Activated T-helper 1 cell treated with Interleukin-2 at 50 U/mL for 16 hours (primary cell): Measurements from ENCODE around the gene FBXW5.

Experiments used
- DNase-seq: peaks from one replicate; pipeline ENCODE4 v3.0.0-alpha.2; 2020; ENCODE audit warnings: low read depth

Gene FBXW5

DNA sequence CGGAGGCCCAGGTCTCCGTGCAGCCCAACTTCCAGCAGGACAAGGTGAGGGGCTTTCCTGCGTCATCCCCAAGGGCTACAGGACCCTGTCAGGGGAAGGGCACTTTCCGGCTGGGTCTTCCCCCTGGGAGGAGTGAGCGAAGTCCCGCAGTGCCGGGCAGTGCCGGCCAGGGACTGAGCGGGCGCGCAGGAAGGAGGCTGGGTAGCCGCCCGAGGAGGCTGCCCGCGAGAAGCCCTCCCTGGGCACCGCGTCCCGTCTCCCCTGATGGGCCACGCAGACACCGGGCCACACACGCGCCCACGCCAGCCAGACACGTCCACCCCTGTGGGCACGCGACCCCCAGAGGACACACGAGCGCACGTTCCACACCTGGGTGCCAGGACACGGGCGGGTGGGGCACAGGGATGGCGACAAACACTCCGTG is 33.1 kb upstream of the FBXW5 start:
- no peak for DNase-seq

DNA sequence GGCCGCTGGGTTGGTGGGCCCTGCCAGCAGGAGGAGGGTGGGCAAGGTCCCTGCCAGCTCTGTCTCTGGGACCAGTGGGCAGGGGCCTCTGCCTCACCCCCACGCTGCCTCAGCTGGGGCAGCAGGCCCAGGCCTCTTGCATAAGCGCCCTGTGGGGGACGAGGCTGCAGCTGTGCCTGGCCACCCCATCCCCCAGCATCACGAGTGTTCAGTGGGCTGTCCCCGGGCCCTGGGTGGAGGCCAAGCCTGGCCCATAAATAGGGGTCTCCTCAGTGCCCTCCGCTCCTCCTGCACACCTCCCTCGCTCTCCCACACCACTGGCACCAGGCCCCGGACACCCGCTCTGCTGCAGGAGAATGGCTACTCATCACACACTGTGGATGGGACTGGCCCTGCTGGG is 32.7 kb upstream of the FBXW5 start, which contains the start of gene PTGDS:
PTGDS (plus strand) TSS at position 282 of the 400 bp plus-strand sequence; CDS start at position 357, 75 bp downstream.
- no peak for DNase-seq

DNA sequence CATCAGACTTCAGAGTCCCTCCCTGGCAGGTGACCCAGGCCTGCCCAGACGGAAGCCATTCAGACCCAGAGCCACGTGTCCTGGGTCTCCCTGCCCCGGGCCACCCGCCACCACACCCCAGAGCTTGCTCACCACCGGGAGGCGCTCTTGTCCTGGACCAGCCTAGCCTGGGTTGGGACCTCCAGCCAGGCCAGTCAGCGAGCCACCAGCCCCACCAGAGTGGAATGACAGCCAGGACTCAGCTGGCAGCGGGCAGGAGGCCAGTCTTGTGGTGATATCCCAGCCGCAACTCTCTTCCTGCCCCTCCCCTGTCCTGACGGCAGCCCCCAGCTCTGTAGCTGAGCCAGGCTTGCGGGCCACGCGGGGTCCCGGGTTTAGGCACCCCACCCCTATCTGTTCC is 31.1 kb upstream of the FBXW5 start:
- DNase-seq = no peak

DNA sequence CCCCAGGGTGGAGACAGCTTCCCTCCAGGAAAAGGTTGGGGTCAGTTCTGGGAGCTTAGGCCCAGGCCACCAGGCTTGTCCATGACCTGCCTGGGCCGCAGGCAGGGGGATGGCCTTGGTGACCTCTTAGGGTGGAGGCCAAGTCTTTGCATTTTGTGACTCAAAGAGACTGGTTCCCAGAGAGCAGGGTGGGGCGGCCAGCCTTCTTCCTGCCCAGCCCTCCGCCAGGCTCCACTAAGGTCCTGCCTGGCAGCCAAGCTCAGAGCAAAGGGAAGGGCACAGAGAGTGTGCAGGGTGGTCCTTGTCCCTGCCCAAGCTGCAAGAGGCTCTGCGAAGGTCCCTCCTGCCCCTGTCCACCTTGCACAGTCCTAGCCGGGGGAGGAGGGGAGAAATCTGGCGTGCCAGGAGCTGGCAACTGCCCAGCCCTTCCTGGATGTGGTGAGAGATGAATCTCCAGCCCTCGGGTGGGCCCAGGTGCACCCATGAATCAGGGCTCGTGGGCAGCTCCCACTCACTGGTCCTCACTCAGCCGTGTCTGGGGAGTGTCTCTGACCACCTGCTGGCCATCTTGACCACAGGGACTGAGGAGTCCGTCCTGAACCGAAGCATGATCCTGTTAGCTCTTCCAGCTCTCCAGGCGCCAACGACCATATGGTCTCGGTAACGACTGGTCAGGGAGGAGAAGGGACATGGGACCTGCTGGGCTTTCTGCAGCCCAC is 30.4 kb upstream of the FBXW5 start:
- DNase-seq = no peak

DNA sequence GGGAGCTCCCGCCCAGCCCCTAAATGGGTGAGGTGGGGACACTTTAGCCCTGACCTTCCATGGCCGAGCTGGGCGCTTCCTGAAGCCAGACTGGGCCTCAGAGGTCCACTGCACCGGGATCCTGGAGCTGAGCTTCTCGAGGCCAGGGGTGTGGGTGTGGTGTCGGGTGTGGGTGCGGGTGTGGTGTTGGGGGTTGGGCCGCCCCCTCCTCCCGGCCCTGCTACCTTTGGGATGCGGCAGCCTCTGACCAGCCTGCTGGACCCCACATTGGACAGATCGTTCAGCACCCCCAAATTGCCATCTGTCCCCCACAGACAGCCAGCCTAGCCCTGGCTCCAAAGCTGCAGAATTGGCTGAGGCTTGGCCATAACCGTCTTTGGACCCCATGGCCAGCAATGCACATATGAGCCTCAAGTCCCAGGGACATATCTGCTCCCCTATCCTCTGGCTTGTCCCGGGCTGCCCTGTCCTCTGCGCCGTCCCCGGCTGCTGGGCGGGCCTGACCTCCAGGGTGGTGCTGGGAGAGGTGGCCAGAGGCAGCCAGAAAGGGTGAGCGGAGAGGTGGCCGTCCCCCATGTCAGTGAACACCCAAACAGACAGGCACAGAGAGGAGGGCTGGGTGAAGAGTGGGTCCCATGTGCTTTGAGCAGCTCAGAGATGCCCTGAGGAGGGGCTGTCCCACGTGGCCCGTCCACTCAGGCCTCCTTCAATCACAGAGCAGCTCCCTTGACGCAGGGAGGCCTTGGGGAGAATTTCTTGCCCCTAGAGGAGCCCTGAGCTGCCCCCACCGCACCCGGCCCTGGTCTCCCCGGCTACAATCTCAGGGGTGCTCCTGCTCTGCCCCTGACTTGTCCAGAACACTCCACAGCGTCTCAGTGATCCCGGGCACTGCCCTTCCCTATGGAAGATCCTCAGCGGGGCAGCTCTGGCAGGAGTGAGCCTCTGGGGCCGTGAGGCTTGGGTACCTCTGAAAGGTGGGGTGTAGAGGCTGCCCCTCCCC is 29.4 kb upstream of the FBXW5 start:
- no peak for DNase-seq

DNA sequence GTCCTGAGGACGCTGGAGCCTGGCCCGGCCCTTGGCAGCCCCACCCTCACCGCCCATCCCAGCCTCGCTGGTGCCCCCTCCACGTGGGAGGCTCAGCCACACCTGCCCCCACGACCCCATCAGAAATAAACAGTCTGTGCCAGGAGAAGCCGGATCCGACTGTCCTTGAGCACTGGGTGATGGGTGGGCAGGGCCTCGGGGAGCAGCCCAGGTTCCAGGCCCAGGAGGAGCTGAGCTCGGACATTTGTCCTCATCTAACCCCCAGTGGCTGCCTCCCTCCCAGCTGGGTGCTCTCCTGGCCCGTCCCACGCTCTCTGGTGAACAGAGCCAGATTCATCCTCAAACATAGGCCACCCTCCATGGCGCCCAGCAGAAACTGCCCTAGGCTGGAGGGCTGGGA is 28.2 kb upstream of the FBXW5 start:
- no peak for DNase-seq

DNA sequence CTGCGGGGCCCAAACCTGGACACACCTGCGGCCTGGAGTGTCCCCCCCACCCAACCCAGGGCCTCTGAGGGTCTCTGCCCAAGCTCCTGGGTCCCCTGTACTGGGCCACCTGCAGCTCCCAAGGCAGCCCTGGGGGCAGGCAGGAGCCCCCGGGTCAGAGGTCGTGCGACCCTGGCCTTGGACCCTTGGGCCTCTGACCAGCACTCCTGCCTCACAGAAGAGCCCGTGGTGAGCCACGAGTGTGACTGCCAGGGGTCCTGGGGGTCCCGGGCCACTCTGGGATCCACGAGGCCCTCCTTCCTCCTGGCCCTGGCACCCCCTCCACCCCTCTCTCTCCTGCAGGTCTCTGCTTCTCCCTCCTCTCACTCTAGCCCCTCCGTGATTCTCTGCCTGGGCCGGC is 27.8 kb upstream of the FBXW5 start:
- no peak for DNase-seq

DNA sequence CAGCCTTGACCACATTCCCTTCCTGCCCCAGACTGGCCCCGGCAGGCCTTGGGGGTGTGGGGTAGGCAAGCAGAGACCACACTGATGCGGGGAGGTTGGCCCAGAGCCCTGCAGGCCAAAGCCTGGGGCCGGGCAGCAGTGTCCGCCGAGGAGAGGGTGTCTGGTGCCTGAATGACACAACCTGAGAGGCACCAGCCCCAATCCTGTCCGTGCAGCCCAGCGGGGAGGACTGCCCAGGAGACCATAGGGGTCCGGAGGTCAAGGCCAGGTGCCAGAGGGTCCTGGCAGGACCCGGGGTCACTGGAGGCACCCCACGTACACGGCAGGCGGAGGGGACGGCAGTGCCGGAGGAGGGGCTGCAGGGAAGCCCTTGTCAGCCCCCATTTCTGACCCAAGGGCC is 27.2 kb upstream of the FBXW5 start:
- DNase-seq = no peak

DNA sequence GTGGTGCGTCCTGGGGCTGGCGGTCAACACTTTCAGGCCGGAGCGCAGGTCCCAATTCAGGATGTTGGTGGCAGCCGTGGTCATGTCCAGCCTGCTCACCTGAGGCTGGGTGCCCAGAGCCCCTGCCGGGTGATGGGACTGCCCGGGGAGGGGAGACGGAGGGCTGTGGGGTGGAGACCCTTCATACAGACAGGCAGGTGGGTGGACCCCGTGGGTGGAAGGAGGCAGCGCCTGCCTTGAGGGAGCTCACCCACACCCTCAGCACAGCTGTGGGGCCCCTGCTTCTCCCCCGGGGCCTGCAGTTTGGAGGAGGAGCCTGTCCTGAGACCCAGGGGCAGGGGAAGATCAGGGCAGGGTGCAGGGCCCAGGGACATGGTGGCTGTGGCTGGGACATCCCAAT is 25.8 kb upstream of the FBXW5 start:
- no peak for DNase-seq

DNA sequence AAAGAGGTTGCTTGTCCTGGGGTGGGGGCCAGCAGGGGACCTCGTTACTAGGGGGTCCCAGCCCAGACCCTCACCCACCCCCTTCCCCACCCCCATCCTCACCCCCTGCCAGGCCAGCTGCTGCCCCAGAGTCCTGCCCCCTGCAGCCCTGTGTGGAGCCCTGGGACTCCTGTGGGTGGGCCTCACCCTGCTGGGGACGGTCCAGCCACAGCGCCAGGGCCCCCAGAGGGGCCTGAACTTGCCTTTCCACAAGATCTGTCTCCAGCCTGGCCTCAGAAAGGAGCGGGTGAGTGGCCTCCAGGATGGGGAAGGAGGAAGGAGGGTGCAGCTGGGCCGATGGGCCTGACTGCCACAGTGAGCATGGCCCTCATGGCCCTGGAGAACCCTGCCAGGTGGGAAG is 25.2 kb upstream of the FBXW5 start:
- DNase-seq = no peak

DNA sequence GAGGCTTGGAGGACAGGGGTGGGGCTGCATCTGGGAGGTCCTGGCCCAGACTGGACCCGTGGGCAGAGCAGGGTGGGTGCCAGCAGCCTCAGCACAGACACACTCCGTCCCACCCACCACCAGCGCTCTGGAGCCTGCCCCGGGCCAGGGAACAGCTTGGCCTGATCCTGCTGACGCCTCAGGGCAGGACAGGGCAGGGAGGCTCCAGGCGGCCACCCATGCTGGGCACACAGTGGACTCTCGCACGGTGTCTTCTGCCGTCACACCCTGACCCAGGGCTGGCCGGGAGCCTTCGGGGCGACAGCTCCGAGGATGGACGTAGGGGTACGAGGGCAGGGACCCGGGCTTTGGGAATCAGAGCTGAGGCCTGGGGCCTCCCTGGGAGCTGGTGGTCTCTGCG is 24.6 kb upstream of the FBXW5 start:
- no peak for DNase-seq

DNA sequence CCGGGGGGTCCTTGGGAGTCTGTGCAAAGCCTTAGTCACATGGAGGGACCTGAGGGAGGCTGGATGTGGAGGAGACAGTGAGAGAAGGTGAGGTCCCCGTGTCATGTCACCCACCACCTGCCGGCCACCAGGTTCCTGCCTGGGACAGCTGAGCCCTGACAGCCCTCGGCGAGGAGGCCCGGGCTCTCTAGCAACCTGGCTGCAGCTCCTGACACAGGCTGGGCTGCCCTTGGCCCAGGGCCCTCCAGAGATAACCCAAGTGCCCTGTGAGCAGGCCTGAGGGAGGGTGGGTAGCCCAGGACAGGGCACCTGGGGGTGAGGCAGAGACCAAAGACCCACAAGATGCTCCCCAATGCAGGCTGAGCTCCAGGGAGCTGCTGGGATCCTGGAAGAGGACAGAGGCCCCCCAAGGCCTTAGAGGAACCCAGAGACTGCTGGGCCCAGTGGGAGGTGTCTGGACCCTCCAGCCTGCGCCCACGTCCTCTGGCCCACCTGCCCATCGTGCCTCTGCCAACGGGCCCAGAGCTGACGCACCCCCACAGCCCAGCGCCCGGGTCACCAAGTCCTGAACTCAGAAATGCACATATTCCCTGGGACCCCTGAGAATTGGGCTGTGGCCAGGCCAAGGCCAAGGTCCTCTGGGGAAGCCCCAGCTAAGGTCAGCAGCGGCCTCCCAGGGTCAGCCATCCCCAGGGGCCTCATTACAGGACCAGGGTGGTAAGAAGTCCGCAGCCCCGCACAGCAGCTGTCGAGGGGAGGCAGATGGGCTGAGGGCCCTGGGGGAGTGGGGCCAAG is 24.0 kb upstream of the FBXW5 start:
- no peak for DNase-seq

DNA sequence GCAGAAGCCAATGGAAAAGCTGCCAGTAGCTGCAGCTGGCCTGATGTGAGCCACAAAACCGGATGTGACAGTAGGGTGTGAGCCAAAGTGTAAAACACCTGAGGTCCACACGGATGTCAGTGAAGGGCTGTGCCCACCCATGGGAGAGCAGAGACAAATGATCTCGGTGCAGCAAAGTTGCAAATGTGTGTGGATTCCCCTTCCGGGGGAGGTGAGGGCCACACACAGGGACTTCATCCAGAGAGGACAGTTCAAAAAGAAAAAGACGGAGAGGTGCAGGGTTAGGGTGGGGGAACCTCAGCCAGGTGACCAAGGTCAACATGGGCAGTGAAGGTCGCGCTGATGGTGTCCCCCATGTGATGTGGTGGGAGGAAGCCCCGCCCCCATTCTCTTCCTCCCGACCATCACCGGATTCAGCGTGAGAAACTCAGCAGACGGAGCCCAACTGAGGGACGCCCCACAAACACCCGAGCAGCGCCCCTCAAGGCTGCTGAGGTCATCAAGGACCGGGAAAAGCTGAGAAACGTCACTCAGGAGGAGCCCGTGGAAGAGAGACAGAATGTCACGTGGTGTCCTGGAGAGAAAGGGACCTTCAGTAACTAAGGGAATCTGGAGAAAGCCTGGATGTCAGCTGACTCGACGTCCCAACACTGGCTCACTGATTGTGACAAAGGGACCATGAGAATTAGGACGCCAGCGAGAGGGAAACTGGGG is 21.4 kb upstream of the FBXW5 start:
- DNase-seq = no peak

DNA sequence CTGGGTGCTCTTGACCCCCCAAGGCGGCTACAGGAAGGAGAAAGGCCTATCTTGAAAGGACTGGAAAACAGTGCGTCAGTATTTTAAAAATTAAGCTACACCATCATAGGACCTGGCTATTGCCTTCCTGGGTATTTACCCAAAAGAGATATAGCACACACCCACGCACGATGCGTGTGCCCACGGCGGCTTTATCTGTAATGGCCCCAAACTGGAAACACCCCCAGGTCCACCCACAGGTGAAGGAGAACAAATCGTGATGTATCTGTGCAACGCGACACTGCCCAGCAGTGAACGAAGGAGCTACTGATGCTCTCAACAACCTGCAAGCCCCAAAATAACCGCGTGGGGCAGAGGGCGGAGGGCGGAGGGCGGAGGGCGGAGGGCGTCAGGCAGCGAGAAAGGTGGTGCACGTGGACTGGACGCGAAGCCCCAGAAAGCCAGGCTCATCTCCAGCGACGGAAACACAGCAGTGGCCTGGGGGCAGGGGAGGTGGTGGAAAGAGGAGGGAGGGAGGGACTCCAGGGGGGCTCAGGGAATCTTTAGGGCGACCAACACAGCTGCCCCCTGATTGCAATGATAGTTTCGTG is 20.4 kb upstream of the FBXW5 start:
- no peak for DNase-seq

DNA sequence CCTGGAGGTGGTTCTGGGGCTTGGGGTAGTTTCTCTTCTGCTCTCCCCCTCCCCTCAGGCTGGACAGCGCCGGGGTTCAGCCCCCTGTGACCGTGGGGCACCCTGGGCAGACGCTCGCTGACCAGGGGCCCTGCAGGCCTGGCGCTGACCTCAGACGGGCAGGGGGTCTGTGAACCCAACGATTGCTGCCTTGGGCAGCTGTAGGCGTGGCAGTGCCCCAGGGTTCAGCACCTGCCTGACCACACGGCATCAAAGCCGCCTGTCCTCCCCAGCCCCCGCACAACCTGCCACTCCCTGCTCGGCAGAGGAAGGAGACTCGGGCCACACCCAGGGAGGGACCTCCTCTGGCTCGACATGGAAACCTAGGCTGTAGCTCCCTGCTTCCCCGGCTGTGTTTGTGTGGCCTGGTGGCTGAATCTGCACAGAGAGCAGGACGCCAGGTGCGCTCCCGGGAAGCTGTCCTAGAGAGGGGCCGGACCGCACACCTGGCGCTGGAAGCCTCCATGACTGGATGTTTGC is 19.7 kb upstream of the FBXW5 start:
- no peak for DNase-seq

DNA sequence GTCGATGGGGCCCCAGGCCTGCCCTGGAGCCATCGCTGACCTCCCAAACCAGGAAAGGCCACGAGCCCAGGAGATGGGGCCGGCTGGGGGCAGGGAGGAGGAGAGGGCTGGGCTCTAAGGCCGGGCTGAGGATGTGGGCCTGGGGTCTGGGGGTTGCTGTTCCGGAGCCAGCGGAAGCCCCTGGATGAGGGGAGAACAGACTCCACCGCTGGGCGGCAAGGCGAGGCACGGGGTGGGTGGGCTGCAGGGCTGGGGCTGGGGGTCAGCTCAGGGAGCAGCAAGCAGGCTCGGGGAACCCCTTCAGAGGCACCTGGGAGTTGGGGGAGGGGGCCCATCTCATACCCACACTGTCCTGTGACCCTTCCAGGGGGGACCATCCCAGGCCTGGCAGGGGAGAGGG is 19.2 kb upstream of the FBXW5 start:
- no peak for DNase-seq

DNA sequence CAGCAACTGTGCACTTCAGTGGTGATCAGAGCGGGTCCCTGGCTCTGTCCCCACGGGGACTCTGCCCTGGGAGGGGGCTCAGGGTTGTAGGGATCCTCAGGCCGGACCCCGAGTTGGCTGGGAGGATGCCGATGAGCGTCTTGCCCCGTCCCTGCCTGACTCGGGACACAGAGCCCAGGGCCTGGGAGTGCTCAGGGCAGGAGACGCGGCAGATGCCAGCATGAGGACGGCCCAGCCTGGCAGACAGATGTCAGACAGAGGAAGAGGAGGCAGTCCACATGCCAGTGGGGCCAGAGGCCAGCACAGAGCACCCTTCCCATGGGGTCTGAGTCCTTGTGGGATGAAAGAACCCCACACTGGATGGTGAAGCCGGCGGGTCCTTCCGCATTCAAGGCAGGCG is 18.8 kb upstream of the FBXW5 start:
- no peak for DNase-seq

DNA sequence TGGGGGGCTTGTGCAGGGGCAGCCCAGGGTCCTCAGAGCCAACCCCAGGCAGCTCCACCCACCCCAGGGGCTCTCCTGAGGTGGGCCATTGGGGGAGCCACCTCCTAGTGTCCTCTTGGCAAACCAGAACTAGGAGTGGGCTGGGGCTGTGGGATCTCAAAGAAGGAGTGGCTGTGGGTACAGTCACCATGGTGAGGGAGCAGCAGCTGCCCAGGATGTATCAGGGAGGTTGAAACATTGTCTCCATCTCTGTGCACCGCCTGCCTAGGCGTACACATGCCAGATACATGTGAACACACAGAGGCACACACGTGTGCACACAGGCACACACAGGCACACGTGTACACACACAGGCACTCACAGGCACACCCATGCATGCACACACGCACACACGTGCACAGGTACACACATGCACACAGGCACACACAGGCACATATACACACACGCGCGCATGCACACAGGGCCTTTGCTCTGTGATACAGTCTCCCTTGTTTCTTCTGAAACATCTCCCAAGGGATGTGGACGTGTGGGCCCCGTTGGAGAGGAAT is 18.2 kb upstream of the FBXW5 start:
- DNase-seq = no peak

DNA sequence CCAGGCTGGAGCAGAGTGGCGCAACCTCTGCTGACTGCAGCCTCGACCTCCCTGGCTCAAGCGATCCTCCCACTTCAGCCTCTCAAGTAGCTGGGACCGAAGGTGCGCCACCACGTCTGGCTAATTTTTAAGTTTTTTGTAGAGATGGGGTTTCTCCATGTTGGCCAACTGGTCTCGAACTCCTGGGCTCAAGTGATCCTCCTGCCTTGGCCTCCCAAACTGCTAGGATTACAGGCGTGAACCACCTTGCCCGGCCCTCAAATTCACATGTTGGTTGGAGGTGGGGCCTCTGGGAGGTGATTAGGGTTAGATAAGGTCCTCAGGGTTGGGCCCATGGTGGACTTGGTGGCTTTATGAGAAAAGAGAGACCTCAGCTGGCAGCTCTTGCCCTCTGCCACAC is 17.6 kb upstream of the FBXW5 start:
- DNase-seq = no peak

DNA sequence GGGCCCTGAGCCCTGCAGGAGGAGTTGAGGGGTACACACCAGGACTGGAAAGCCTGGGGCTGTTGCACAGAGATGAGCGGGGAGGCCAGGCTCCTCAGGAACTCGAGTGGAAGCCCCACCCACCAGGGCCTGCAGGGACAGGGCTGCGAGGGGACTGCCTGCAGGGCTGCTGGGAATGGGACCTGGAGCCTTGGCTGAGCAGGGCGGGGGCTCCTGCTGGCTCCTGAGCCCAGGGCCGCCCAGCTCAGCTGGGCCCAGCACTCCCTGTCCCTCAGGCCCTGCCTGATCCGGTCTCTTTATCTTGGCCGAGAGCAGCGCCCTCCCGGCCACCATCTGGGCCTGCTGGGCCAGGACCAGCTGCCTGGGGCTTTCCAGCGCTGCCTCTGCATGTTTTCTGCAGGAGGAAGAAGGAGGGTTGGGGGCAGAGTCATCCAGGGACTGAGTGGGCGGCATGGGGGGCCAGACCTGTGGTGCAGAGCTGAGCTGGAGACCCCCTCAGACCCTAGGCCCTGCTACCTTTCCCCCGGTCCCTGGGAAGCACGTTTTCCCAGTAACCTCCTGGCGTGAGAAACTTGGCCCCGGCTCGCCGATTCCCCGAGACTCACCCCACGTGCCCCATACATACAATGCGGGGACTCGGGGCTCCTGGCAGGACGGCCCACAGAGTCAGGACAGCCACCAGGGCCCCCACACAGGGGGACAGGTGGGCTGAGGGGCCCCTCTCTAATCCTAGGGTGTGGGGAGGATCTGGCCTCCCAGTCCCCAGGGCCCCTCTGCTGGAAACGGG is 16.9 kb upstream of the FBXW5 start:
- no peak for DNase-seq
